Inflammatory macrophage (primary cell): ENCODE measurements around the gene SLC13A3.
"Not testable (repeated sequence)": the region's sequence is repeated elsewhere in the genome, so short reads cannot be mapped to it uniquely, and the experiment has no call there.

ENCODE experiments used
- DNase-seq, 2 donors: peaks; one replicate each; pipeline ENCODE4 v3.0.0-alpha.2; 2020 to 2022

The SLC13A3 gene

GRCh38 chr20:46681032-46681854, 30.0 kb upstream of the SLC13A3 start:
- peak; percentile 69 to 75 for DNase-seq

DNA sequence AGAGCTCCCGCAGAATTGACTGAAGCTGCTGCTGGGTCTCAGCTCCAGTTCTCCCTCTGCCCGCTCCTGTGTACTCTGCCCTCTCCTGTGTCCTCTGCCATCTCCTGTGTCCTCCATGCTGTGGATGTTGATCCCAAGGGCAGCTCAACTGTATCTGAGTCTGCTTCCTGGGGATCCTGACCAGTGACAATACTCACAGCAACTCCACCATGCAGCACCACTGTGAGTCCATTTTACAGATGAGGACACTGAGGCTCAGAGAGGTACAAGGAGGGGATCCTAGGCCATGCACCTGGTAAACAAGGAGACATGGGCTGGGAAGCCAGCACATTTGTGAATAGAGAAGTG, 29.4 kb upstream of the SLC13A3 start:
- DNase-seq = no peak

GRCh38 chr20:46678516-46678915, 27.3 kb upstream of the SLC13A3 start:
- no peak for DNase-seq

GRCh38 chr20:46677608-46678007, 26.3 kb upstream of the SLC13A3 start:
- DNase-seq = no peak

GRCh38 chr20:46676649-46677316, 25.5 kb upstream of the SLC13A3 start:
- not testable (repeated sequence) for DNase-seq

DNA sequence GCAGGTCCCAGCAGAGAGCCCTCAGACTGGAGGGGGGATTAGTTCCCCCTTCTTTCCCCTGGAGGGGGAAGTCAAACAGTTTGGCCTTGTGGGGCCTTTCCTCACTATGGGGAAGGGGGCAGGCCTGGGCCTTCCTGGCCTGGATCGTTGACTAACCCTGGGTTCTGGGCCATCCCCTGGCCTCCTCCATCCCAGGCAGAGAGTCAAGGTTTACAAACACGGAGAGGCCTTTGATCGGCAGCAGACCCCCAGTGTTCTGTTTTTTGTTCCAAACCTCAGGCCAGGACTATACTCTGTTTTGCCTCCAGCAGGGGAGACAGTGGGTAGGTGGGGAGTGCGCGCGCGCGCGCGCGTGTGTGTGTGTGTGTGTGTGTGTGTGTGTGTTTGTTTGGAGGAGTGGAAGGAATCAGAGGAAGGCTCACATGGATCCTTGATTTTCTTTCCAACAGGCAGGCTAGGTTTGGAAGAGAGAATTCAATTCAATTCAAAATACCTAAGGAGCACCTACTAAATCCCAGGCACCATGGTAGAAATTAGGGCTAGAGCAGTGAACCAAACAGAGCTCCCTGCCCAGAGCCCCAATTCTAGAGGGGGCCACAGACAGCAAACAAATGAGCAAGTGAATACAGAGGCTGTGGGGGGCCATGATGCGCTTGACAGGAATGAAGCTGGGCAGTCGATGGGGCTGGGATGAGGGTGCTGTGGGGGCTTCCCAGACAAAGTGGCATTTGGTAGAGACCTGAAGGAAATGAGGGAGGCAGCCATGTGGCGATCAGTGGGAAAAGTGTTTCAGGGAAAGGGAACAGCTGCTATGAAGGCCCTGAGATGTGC, 23.2 kb upstream of the SLC13A3 start:
- no peak for DNase-seq

- DNase-seq = no peak
Observed at GRCh38 chr20:46673394-46674252, 22.4 kb upstream of the SLC13A3 start.

GRCh38 chr20:46672543-46673148, 21.4 kb upstream of the SLC13A3 start:
- DNase-seq = no peak

GRCh38 chr20:46671866-46672542, 20.7 kb upstream of the SLC13A3 start:
- DNase-seq = no peak

- DNase-seq = no peak
Observed at GRCh38 chr20:46670585-46671584, 19.6 kb upstream of the SLC13A3 start.

DNA sequence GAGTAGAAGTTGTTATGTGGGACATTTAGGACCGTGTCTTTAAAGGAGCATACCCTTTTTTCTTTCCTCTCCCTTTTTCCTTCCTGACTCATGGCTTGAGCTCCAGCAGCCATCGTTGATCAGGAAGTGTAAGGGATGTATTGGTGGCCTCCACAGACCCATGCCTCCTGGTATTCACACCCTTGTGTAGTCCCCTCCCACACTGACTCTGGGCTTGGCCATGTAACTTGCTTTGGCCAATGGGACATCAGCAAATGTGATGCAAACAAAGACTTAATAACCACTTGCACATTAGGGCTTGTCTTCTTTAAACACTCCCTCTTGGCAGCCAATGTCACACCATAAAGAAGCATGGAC, 18.9 kb upstream of the SLC13A3 start:
- no peak for DNase-seq

- no peak for DNase-seq
Observed at GRCh38 chr20:46666818-46667515, 15.7 kb upstream of the SLC13A3 start.

GRCh38 chr20:46666306-46666705, 15.0 kb upstream of the SLC13A3 start:
- peak in 1 of 2 donors; percentile 14 for DNase-seq

- no peak for DNase-seq
Observed at GRCh38 chr20:46665602-46666001, 14.3 kb upstream of the SLC13A3 start.

- no peak for DNase-seq
Observed at GRCh38 chr20:46663531-46663930, 12.3 kb upstream of the SLC13A3 start.

- no peak for DNase-seq
Observed at GRCh38 chr20:46661659-46662058, 10.4 kb upstream of the SLC13A3 start.

DNA sequence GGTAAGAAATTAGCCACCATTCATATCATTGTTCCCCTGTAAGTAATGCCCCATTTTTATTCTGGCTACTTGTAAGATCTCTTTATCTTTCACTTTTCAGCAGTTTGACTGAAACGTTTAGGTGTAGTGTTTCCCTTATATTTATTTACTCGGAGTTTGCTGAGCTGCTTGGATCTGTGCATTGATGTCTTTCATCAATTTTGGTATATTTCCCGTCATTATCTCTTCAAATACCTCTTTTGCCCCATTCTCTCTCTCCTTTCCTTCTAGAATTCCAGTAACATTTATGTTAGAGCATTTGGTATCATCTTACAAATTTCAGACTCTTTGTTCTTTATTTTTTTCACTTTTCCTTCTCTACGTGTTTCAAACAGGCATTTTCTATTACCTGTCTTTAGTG, 9.2 kb upstream of the SLC13A3 start:
- no peak for DNase-seq

- DNase-seq = no peak
Observed at GRCh38 chr20:46657618-46658017, 6.4 kb upstream of the SLC13A3 start.

DNA sequence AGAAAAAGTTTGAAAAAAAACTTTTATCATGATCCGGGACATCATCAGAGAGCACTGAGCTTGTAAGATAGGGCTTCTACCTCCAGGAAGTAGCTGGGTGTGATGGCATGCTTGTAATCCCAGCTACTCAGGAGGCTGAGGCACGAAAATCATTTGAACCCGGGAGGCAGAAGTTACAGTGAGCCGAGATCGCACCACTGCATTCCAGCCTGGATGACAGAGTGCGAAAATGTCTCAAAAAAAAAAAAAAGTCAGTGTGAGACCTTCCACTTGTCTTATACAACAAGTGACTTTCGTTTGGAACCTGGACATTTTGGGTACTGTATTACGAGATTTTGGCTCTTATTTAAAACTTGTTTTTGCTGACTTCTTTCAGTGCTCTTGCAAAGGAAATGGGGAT, 5.9 kb upstream of the SLC13A3 start:
- DNase-seq = no peak

- no peak for DNase-seq
Observed at GRCh38 chr20:46652699-46653098, 1.4 kb upstream of the SLC13A3 start.
